ENCODE measurements around the gene DCAF5.
A peak's percentile ranks its signal among the peaks of the same experiment; 100 is the strongest.
"Not testable (repeated sequence)": the region's sequence is repeated elsewhere in the genome, so short reads cannot be mapped to it uniquely, and the experiment has no call there.

DCAF5 gene

GRCh38 chr14:69096246-69096645 is 56.7 kb downstream of the DCAF5 start:
- DNase-seq = no peak

- DNase-seq = no peak
Observed at GRCh38 chr14:69094481-69094880, 58.4 kb downstream of the DCAF5 start.

- no peak for DNase-seq
Observed at GRCh38 chr14:69093631-69094421, 59.1 kb downstream of the DCAF5 start.

- no peak for DNase-seq
Observed at GRCh38 chr14:69092840-69093422, 60.0 kb downstream of the DCAF5 start.

- DNase-seq = no peak
Observed at GRCh38 chr14:69091695-69092094, 61.2 kb downstream of the DCAF5 start.

- no peak for DNase-seq
Observed at GRCh38 chr14:69091006-69091405, 61.9 kb downstream of the DCAF5 start.

GRCh38 chr14:69090187-69090789 is 62.6 kb downstream of the DCAF5 start:
- DNase-seq = peak; percentile 36

GRCh38 chr14:69089046-69089445 is 63.9 kb downstream of the DCAF5 start:
- no peak for DNase-seq

GRCh38 chr14:69088586-69088985 is 64.3 kb downstream of the DCAF5 start:
- DNase-seq = no peak

GRCh38 chr14:69087061-69087461 is 65.9 kb downstream of the DCAF5 start:
- DNase-seq = no peak

- DNase-seq = no peak
Observed at GRCh38 chr14:69086537-69086936, 66.4 kb downstream of the DCAF5 start.

GRCh38 chr14:69084023-69084422 is 68.9 kb downstream of the DCAF5 start:
- no peak for DNase-seq

- no peak for DNase-seq
Observed at GRCh38 chr14:69083181-69083580, 69.7 kb downstream of the DCAF5 start.

GRCh38 chr14:69081271-69081670 is 71.6 kb downstream of the DCAF5 start:
- DNase-seq = no peak

- DNase-seq = no peak
Observed at GRCh38 chr14:69079747-69080146, 73.2 kb downstream of the DCAF5 start.

- DNase-seq = no peak
Observed at GRCh38 chr14:69079188-69079742, 73.7 kb downstream of the DCAF5 start.

GRCh38 chr14:69077841-69078240 is 75.1 kb downstream of the DCAF5 start:
- no peak for DNase-seq

GRCh38 chr14:69077185-69077584 is 75.7 kb downstream of the DCAF5 start:
- DNase-seq = not testable (repeated sequence)

- no peak for DNase-seq
Observed at GRCh38 chr14:69076341-69076740, 76.6 kb downstream of the DCAF5 start.

- no peak for DNase-seq
Observed at GRCh38 chr14:69073915-69074314, 79.0 kb downstream of the DCAF5 start.

GRCh38 chr14:69073429-69073828 is 79.5 kb downstream of the DCAF5 start:
- DNase-seq = no peak

GRCh38 chr14:69072584-69072983 is 80.3 kb downstream of the DCAF5 start:
- DNase-seq = no peak

- DNase-seq = no peak
Observed at GRCh38 chr14:69068744-69069421, 84.0 kb downstream of the DCAF5 start.
